K562 (cell line): ENCODE data around the gene AAMP. TPM values are rescaled to one million over a fixed set of nuclear protein-coding genes. Genes with fewer than 3 reads are reported as not detected.

Source experiments
- ARID3B ChIP-seq: fragments of 250-450 bp; sonication (Bioruptor Pico); IDR thresholded peaks from 2 replicates; pipeline ENCODE4 v1.4.0; 2020; ENCODE audit warnings: borderline replicate concordance
- ATF4 ChIP-seq: fragments of 450-650 bp; formaldehyde crosslinking; IDR thresholded peaks from 2 replicates; pipeline ENCODE4 v1.4.0; 2022; ENCODE audit warnings: mild to moderate bottlenecking, moderate library complexity
- ATF7 ChIP-seq: fragments of 450-650 bp; IDR thresholded peaks from 2 replicates; pipeline ENCODE4 v1.7.1; 2014; ENCODE audit warnings: mild to moderate bottlenecking, moderate library complexity
- CREM ChIP-seq: IDR thresholded peaks from 2 replicates; pipeline ENCODE4 v1.6.1; 2014; ENCODE audit warnings: antibody characterized with exemption, low read depth
- ELK3 ChIP-seq: fragments of 450-650 bp; formaldehyde crosslinking; IDR thresholded peaks from 2 replicates; pipeline ENCODE4 v1.4.0; 2020; ENCODE audit warnings: mild to moderate bottlenecking
- GTF2E2 ChIP-seq: fragments of 200-800 bp; sonication (Bioruptor generic); IDR thresholded peaks from 2 replicates; pipeline ENCODE4 v1.6.1; 2016; ENCODE audit warnings: missing genetic modification characterization, missing compliant biosample characterization
- MED1 ChIP-seq: sonication (generic); formaldehyde crosslinking; IDR thresholded peaks from 2 replicates; pipeline ENCODE4 v1.8.1; 2023; ENCODE audit warnings: missing genetic modification reagents, borderline replicate concordance
- PCBP1 ChIP-seq: fragments of 200-400 bp; formaldehyde crosslinking; IDR thresholded peaks from 2 replicates; pipeline ENCODE4 v1.6.1; 2018; ENCODE audit warnings: mild to moderate bottlenecking, low read depth, low read length; ENCODE audit not compliant: poor library complexity, severe bottlenecking
- PML ChIP-seq: IDR thresholded peaks from 2 replicates; pipeline ENCODE4 v1.6.1; 2012; ENCODE audit warnings: low read length, inconsistent platforms
- POLR2A ChIP-seq: fragments of 450-650 bp; conservative IDR thresholded peaks from 2 replicates; pipeline ENCODE4 v1.6.1; 2016
- SIN3A ChIP-seq, 2 experiments: fragments of 150-350 bp in 1 of 2; IDR thresholded peaks; 2 replicates each; pipeline ENCODE4 v1.6.1; 2011 to 2016; ENCODE audit warnings: borderline replicate concordance in 2 of 2, low read depth in 2 of 2, low read length in 2 of 2, mild to moderate bottlenecking in 2 of 2, moderate library complexity in 2 of 2; ENCODE audit not compliant: control insufficient read depth in 1 of 2
- SMAD4 ChIP-seq: fragments of 250-450 bp; sonication (Bioruptor Pico); conservative IDR thresholded peaks from 2 replicates; pipeline ENCODE4 v1.8.0; 2021; ENCODE audit warnings: inconsistent platforms, mild to moderate bottlenecking, moderate library complexity
- SP2 ChIP-seq: IDR thresholded peaks from 2 replicates; pipeline ENCODE4 v1.6.1; 2011; ENCODE audit warnings: mild to moderate bottlenecking, low read depth, low read length, moderate library complexity; ENCODE audit not compliant: poor library complexity, severe bottlenecking; ENCODE audit errors: extremely low read depth
- TAF15 ChIP-seq: fragments of 200-400 bp; formaldehyde crosslinking; IDR thresholded peaks from 2 replicates; pipeline ENCODE4 v1.6.1; 2017; ENCODE audit warnings: mild to moderate bottlenecking, low read depth, low read length, moderate library complexity
- ZBED1 ChIP-seq: IDR thresholded peaks from 2 replicates; pipeline ENCODE4 v1.6.1; 2014
- ZNF140 ChIP-seq: fragments of 250-450 bp; sonication (Bioruptor Pico); IDR thresholded peaks from 2 replicates; pipeline ENCODE4 v1.8.0; 2021; ENCODE audit warnings: moderate library complexity, mild to moderate bottlenecking, inconsistent platforms
- ZNF764 ChIP-seq: fragments of 250-450 bp; sonication (Bioruptor Pico); IDR thresholded peaks from 2 replicates; pipeline ENCODE4 v1.4.0; 2020; ENCODE audit warnings: low read depth, mild to moderate bottlenecking, moderate library complexity
- ZNF780A ChIP-seq: fragments of 250-450 bp; sonication (Bioruptor Pico); IDR thresholded peaks from 2 replicates; pipeline ENCODE4 v1.5.0; 2021; ENCODE audit warnings: mild to moderate bottlenecking
- polyA plus RNA-seq, 8 experiments: library from polyadenylated mRNA; depleted of rRNA in 4 of 8; stranded (reverse) in 5 of 8; unstranded in 3 of 8; fragments of >200 nt; fragmentation: Nextera tagmentation in 2 of 8; fragmentation: Illumina TruSeq in 1 of 8; extraction: Ambion mirVana in 2 of 8; extraction: Trizol in 1 of 8; gene quantifications; 2 replicates each; pipeline versions ENCODE4 v1.2.1 to v1.2.3, GENCODE V29; 2011 to 2014; ENCODE audit warnings: inconsistent platforms in 1 of 8, missing spikeins in 1 of 8
- total RNA-seq, 7 experiments: library from RNA; depleted of rRNA in 6 of 7; stranded (reverse); fragments of >200 nt in 6 of 7; fragmentation: Illumina TruSeq in 2 of 7; extraction: Trizol in 2 of 7; gene quantifications; 2 replicates each; pipeline versions ENCODE4 v1.2.1 to v1.2.3, GENCODE V29; 2011 to 2021; ENCODE audit warnings: low replicate concordance in 1 of 7
- TF ChIP-seq, protein P1 (sequence below): fragments of 450-650 bp; IDR thresholded peaks from 2 replicates; pipeline ENCODE4 v1.6.1; 2017; ENCODE audit warnings: mild to moderate bottlenecking, moderate library complexity
- TF ChIP-seq, protein P2 (sequence below): fragments of 450-650 bp; conservative IDR thresholded peaks from 2 replicates; pipeline ENCODE4 v1.6.1; 2016; ENCODE audit warnings: missing genetic modification characterization, low read depth, mild to moderate bottlenecking, control low read depth, missing compliant biosample characterization

AAMP gene
- total and polyA plus RNA-seq, 9 of the 15 experiments (the other 6 are each of a cell fraction or from before 2014, with no cell fraction given) = 5.7 to 197 (median 94.1) TPM

GRCh38 chr2:218269900-218270720, at the start of gene AAMP, which contains the start of gene PNKD (continued):
- peak; percentile 58 to 66; a peak in 3 of 4 replicates for TF ChIP-seq SIN3A (IDR thresholded peaks at IDR 0.05; ENCODE audit: borderline replicate concordance in 2 of 2, control insufficient read depth in 1 of 2, low read depth in 2 of 2, low read length in 2 of 2)
- TF ChIP-seq ZNF764 (CRISPR knock-in tag) = no peak
- peak; percentile 77 for TF ChIP-seq ATF7
- 0 out of 2 replicates have a peak, but pooled peaks have one; percentile 27 for TF ChIP-seq ATF4 (CRISPR knock-in tag)
- TF ChIP-seq GTF2E2 = no peak
- TF ChIP-seq ELK3 (CRISPR knock-in tag) = no peak
- TF ChIP-seq SMAD4 (CRISPR knock-in tag) = no peak
- peak; percentile 46; the same call in 1 of the 2 replicates for TF ChIP-seq PML
- no peak for TF ChIP-seq PCBP1
- no peak for TF ChIP-seq ZNF140 (CRISPR knock-in tag)
- no peak for TF ChIP-seq MED1 (CRISPR knock-in tag)
- TF ChIP-seq, protein P1, sequence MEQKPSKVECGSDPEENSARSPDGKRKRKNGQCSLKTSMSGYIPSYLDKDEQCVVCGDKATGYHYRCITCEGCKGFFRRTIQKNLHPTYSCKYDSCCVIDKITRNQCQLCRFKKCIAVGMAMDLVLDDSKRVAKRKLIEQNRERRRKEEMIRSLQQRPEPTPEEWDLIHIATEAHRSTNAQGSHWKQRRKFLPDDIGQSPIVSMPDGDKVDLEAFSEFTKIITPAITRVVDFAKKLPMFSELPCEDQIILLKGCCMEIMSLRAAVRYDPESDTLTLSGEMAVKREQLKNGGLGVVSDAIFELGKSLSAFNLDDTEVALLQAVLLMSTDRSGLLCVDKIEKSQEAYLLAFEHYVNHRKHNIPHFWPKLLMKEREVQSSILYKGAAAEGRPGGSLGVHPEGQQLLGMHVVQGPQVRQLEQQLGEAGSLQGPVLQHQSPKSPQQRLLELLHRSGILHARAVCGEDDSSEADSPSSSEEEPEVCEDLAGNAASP = no peak
- TF ChIP-seq SP2 = peak; percentile 72
- TF ChIP-seq ARID3B (CRISPR knock-in tag) = no peak
- TF ChIP-seq ZNF780A (CRISPR knock-in tag) = no peak
- TF ChIP-seq ZBED1 = no peak
- no peak for TF ChIP-seq TAF15
- peak; percentile 90 for TF ChIP-seq CREM
- TF ChIP-seq, protein P2, sequence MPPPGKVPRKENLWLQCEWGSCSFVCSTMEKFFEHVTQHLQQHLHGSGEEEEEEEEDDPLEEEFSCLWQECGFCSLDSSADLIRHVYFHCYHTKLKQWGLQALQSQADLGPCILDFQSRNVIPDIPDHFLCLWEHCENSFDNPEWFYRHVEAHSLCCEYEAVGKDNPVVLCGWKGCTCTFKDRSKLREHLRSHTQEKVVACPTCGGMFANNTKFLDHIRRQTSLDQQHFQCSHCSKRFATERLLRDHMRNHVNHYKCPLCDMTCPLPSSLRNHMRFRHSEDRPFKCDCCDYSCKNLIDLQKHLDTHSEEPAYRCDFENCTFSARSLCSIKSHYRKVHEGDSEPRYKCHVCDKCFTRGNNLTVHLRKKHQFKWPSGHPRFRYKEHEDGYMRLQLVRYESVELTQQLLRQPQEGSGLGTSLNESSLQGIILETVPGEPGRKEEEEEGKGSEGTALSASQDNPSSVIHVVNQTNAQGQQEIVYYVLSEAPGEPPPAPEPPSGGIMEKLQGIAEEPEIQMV = peak; percentile 99
- peak; percentile 83 for TF ChIP-seq POLR2A
